NCI-H2196 (cell line): Measurements from ENCODE around the gene IZUMO2.
A peak's percentile ranks its signal among the peaks of the same experiment; 100 is the strongest.

Experiments
- DNase-seq: peaks from one replicate; lab custom pipeline; 2025; ENCODE audit not compliant: unreplicated experiment; lab: John Stamatoyannopoulos, UW

The IZUMO2 gene

GRCh38 chr19:50162988-50163387 is at the start of gene IZUMO2:
TSS of gene IZUMO2 (minus strand) at chr19:50163281. CDS start at chr19:50163194, 87 bp downstream.
- DNase-seq: no peak

DNA sequence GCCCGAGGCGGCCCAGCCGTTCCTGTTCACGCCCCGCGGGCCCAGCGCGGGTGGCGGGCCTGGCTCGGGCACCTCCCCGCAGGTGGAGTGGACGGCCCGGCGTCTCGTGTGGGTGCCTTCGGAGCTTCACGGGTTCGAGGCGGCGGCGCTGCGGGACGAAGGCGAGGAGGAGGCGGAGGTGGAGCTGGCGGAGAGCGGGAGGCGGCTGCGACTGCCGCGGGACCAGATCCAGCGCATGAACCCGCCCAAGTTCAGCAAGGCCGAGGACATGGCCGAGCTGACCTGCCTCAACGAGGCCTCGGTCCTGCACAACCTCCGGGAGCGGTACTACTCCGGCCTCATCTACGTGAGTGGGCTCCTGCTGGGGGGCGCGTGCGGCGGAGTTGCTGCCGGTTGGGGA is 47.3 kb upstream of the IZUMO2 start:
- DNase-seq: no peak

- DNase-seq: no peak
Observed at GRCh38 chr19:50209131-50209530, 46.0 kb upstream of the IZUMO2 start.

DNA sequence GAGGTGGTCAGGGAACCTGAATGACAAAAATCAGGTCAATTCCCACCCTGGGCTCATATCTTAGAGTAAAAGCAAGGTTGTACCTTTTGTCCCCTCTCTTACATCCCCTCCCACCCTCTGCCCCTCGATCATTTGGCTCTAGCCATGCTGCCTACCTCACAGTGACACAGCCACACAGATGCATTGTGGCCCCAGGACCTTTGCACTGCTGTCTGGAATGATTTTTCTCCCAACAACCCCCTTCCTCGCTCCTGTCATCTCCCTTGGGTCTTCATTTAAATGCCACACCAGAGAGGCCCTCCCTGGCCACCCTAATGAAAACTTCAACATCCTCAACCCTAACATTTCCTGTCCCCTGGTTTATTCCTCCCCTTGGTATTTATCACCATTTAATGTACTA is 44.6 kb upstream of the IZUMO2 start:
- DNase-seq: no peak

DNA sequence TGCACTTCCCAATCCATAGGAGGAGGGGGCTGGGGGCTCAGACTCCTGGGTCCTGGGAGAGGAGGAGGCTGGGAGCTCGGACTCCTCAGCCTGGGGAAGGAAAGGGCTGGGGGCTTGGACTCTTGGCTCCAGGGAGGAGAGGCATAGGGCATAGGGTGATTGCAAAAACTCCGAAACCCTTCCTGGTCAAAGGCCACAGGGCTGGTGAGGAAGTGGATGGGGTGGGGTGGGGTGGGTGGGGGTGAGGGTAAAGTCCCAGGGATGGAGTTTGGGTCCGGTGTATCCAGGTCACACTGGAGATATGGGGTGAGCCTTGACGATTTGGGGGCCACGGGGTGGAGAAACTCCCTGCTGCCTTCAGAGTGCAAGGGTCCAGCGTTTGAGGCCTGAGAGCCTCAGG is 43.1 kb upstream of the IZUMO2 start:
- DNase-seq: peak; percentile 32

- peak; percentile 84 for DNase-seq
Observed at GRCh38 chr19:50205681-50206138, 42.6 kb upstream of the IZUMO2 start.

- DNase-seq: peak; percentile 89
Observed at GRCh38 chr19:50204811-50205675, 42.0 kb upstream of the IZUMO2 start.

- no peak for DNase-seq
Observed at GRCh38 chr19:50204081-50204428, 41.0 kb upstream of the IZUMO2 start.

DNA sequence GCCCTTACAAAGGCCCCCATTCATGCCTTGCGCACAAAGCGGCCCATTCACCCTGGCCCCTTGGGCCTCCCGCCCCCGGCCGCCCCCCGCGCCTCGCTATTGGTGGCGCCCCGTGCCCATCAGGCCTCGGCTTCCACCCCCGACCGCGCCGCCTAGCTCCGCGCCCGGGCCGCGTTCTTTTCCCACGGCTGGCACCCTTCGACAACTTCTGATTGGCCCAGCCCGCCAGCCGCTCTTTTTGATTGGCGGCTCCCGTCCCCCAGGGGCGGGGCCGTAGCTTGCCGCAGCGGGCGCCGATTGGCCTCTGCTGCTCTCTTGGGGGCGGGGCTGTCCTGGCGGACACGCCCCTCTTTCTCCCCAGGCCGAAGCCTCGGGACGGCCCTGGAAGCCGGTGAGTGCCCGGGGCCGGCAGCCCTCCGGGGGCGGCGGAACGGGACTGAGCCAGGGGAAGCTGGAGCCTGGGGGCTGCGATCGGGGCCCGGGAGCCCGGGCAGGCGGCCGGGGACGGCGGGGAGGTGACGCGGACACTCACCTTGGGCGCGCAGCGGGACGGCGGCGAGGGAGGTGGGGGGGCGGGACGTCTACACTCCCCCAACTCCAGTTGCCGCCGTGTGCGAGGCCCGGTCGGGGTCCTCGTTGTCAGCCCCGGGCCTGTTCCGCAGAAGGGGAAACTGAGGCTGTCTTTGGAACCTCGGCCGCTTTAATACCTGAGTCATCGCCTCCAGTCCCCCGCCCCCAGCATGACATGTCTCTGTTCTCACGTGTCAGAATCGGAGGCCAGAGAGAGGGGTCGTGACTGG is 40.4 kb upstream of the IZUMO2 start, which contains the start of gene MYH14:
Gene MYH14 (plus strand): TSS at position 342 of the 800 bp plus-strand sequence. CDS start 6,744 bp downstream, outside the sequence.
- DNase-seq: peak; percentile 99

DNA sequence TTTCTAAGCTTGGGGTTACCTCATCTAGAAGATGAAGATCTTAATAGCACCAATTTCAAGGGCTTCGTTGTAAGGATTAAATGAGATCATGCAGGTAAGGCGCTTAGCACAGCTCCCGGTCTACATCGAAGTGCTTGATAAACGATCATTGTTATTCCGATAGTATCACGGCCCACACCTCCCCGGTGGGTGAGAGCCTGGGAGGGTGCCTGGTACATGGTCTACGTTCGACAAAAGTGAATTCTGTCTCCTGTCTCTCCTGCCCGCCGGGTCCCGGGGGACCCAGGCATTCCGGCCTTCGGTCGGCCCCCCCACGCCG is 39.8 kb upstream of the IZUMO2 start:
- DNase-seq: no peak

GRCh38 chr19:50202386-50202785 is 39.3 kb upstream of the IZUMO2 start:
- DNase-seq: no peak

DNA sequence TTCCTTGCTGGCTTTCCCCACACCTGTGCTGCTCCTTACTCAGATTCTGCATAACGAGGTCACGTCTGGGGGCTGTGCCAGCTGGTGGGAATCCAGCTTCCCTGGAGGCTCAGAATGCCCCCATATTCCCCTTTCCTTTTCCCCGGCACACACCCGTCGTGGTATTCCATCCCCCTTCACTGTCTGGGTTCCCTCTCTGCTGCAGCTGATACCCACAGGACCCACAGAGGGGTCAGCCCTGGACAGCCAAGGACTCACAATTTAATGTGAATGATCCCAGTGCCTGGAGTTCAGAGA is 36.1 kb upstream of the IZUMO2 start:
- DNase-seq: no peak

- peak; percentile 9 for DNase-seq
Observed at GRCh38 chr19:50198431-50199258, 35.6 kb upstream of the IZUMO2 start.

DNA sequence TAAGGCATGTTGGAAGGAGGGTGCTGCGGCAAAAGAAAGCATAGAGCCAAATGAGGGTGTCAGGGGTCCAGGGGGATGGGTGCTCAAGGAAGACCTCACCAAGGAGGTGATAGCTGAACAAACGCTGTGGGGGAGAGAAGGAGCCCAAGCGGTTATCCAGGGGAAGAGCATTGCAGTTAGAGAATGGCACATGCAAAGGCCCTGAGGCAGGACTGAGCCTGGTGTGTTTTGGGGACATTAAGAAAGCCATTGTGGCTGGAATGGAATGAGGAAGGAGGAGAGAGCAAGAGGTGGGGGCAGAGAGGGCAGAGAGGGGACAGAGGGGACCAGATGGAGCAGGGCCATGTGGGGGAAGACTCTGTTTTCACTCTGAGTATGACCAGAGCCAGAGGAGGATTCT is 34.3 kb upstream of the IZUMO2 start:
- DNase-seq: no peak

DNA sequence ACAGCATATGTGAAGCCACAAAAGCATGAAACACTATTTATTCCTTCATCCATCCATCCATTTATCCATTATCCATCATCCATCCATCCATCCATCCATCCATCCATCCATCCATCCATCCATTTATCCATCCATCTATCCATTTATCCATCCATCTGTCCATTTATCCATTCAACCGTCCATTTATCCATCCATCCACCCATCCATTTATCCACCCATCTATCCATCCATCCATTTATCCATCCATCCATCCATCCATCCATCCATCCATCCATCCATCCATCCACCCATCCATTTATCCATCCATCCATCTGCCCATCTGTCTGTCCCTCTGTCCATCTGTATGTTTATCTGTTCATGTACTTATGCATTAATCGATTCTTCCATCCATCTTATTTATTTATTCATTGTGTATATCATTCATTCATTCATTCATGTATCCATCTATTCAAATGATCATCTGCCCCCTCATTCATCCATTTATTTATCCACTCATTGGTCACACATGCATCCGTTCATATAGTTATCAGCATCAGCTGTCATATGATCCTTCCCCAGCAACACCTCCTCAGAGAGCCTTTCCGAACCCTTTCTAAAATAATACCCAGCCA is 33.3 kb upstream of the IZUMO2 start:
- DNase-seq: no peak

GRCh38 chr19:50195224-50195623 is 32.1 kb upstream of the IZUMO2 start:
- DNase-seq: no peak

DNA sequence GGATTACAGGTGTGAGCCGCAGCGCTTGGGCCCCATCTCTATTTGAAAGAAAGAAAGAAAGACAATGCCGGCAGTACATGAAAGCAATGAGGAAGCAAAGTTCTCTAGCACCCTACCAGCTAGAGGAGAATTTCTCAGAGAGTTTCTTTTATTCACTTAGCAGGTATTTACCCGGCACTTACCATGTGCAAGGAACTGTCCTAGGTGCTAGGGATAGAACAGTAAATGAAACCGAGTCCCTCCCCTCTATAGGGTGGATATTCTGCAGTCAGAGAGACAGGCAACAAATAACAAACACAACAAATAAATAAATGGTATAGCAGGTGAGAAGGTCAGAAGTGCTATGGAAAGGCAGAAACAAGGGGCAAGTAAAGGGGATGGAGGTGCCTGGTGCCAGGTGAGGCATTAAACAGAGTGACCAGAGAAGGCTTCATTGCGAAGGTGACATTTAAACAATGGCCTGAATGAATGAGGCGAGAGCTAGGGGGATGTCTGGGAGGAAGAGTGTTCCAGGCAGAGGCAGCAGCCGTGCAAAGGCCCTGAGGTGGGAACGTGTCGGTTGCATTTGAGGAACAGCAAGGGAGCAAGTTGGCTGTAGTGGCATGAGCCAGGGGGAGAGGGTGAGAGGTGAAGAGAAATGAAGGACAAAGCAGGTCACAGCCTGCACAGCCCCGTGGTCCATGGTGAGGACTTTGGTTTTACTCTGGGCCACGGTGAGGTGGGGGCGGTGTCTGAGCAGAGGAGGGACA is 29.6 kb upstream of the IZUMO2 start:
- DNase-seq: no peak

GRCh38 chr19:50191216-50191615 is 28.1 kb upstream of the IZUMO2 start:
- no peak for DNase-seq

- no peak for DNase-seq
Observed at GRCh38 chr19:50190439-50190891, 27.4 kb upstream of the IZUMO2 start.

- DNase-seq: no peak
Observed at GRCh38 chr19:50189331-50189730, 26.2 kb upstream of the IZUMO2 start.
